Liver (tissue), 9 donors: ENCODE measurements around the gene SMIM35. TPM values are rescaled to one million over a fixed set of nuclear protein-coding genes. Genes with fewer than 3 reads are reported as not detected.

Experiments
- DNase-seq: peaks from one replicate; pipeline ENCODE4 v3.0.0-alpha.2; 2017; ENCODE audit warnings: low spot score
- H3K27ac ChIP-seq, 2 donors: one replicate each; pipeline ENCODE4 v1.7.0; 2013; ENCODE audit warnings: inconsistent platforms in 2 of 2, low read length in 2 of 2, control low read depth in 1 of 2, low read depth in 1 of 2, mild to moderate bottlenecking in 1 of 2
- H3K27me3 ChIP-seq, 4 donors: one replicate each; pipeline versions ENCODE4 v1.6.1 to v1.7.0; 2013; ENCODE audit warnings: low read length in 3 of 4, inconsistent platforms in 1 of 4, mild to moderate bottlenecking in 1 of 4, moderate library complexity in 1 of 4; ENCODE audit not compliant: control insufficient read depth in 4 of 4, insufficient read depth in 4 of 4
- H3K36me3 ChIP-seq, 4 donors: one replicate each; pipeline versions ENCODE4 v1.6.1 to v1.7.0; 2013; ENCODE audit warnings: low read length in 3 of 4, mild to moderate bottlenecking in 3 of 4, low read depth in 1 of 4, moderate library complexity in 1 of 4; ENCODE audit not compliant: control insufficient read depth in 4 of 4, insufficient read depth in 3 of 4
- H3K4me1 ChIP-seq, 4 donors: one replicate each; pipeline versions ENCODE4 v1.6.1 to v1.7.0; 2013; ENCODE audit warnings: low read length in 3 of 4, mild to moderate bottlenecking in 3 of 4, moderate library complexity in 1 of 4; ENCODE audit not compliant: control insufficient read depth in 4 of 4, insufficient read depth in 4 of 4
- H3K4me3 ChIP-seq, 3 donors: one replicate each; pipeline versions ENCODE4 v1.6.1 to v1.7.0; 2013; ENCODE audit warnings: low read length in 3 of 3, control low read depth in 1 of 3, low read depth in 1 of 3, mild to moderate bottlenecking in 1 of 3
- H3K9ac ChIP-seq, 2 donors: one replicate each; pipeline ENCODE4 v1.7.0; 2013; ENCODE audit warnings: low read length in 2 of 2, mild to moderate bottlenecking in 2 of 2, moderate library complexity in 2 of 2, control low read depth in 1 of 2, low read depth in 1 of 2
- H3K9me3 ChIP-seq, 4 donors: one replicate each; pipeline versions ENCODE4 v1.6.1 to v1.7.0; 2013; ENCODE audit warnings: low read length in 3 of 4; ENCODE audit not compliant: control insufficient read depth in 4 of 4
- EGR1 ChIP-seq, 2 donors: IDR thresholded peaks; 2 replicates each; pipeline ENCODE4 v1.6.1; 2016 to 2018; ENCODE audit warnings: antibody characterized with exemption in 2 of 2, low read depth in 2 of 2
- FOXA1 ChIP-seq: IDR thresholded peaks from 2 replicates; pipeline ENCODE4 v1.6.1; 2016; ENCODE audit warnings: antibody characterized with exemption
- FOXA2 ChIP-seq: IDR thresholded peaks from 2 replicates; pipeline ENCODE4 v1.6.1; 2016; ENCODE audit warnings: antibody characterized with exemption
- GABPA ChIP-seq, 2 donors: IDR thresholded peaks in 1 of 2; conservative IDR thresholded peaks in 1 of 2; 2 replicates each; pipeline ENCODE4 v1.6.1; 2016; ENCODE audit warnings: antibody characterized with exemption in 2 of 2, mild to moderate bottlenecking in 1 of 2, moderate library complexity in 1 of 2
- HNF4G ChIP-seq: IDR thresholded peaks from 2 replicates; pipeline ENCODE4 v1.6.1; 2016; ENCODE audit warnings: antibody characterized with exemption
- JUND ChIP-seq, 2 donors: IDR thresholded peaks; 2 replicates each; pipeline ENCODE4 v1.6.1; 2016; ENCODE audit warnings: antibody characterized with exemption in 2 of 2
- NR2F2 ChIP-seq: IDR thresholded peaks from 2 replicates; pipeline ENCODE4 v1.6.1; 2016; ENCODE audit warnings: antibody characterized with exemption
- RAD21 ChIP-seq, 2 donors: IDR thresholded peaks; 2 replicates each; pipeline ENCODE4 v1.6.1; 2016; ENCODE audit warnings: antibody characterized with exemption in 2 of 2, mild to moderate bottlenecking in 2 of 2
- RXRA ChIP-seq, 2 donors: IDR thresholded peaks; 2 replicates each; pipeline ENCODE4 v1.6.1; 2017 to 2018; ENCODE audit warnings: antibody characterized with exemption in 2 of 2, mild to moderate bottlenecking in 1 of 2
- SP1 ChIP-seq: IDR thresholded peaks from 2 replicates; pipeline ENCODE4 v1.6.1; 2018; ENCODE audit warnings: antibody characterized with exemption, mild to moderate bottlenecking
- TAF1 ChIP-seq: conservative IDR thresholded peaks from 2 replicates; pipeline ENCODE4 v1.6.1; 2016; ENCODE audit warnings: antibody characterized with exemption, mild to moderate bottlenecking
- WGBS: extraction: QIAGEN DNeasy Blood & Tissue Kit; methylation state at CpG from one replicate; pipeline ENCODE4 v1.1.7; 2013; 5-methylcytosine and 5-hydroxymethylcytosine counted together
- polyA plus RNA-seq, 2 donors: library from polyadenylated mRNA; stranded (reverse) in 1 of 2; unstranded in 1 of 2; fragments of 200-250 nt in 1 of 2; fragments of >200 nt in 1 of 2; fragmentation: Nextera tagmentation in 1 of 2; extraction: Ambion mirVana in 1 of 2; gene quantifications; one replicate each; pipeline versions ENCODE4 v1.2.1 to v1.2.3, GENCODE V29; 2013 to 2015
- total RNA-seq, 2 donors: library from RNA; depleted of rRNA; stranded (reverse); fragments of >200 nt; gene quantifications; one replicate each; pipeline ENCODE4 v1.2.3, GENCODE V29; 2014
- TF ChIP-seq, protein P1 (sequence below): IDR thresholded peaks from 2 replicates; pipeline ENCODE4 v1.6.1; 2016; ENCODE audit warnings: antibody characterized with exemption
- TF ChIP-seq, protein P2 (sequence below): IDR thresholded peaks from 2 replicates; pipeline ENCODE4 v1.6.1; 2016; ENCODE audit warnings: antibody characterized with exemption
- TF ChIP-seq, protein P3 (sequence below): IDR thresholded peaks from 2 replicates; pipeline ENCODE4 v1.6.1; 2016; ENCODE audit warnings: antibody characterized with exemption, mild to moderate bottlenecking
- TF ChIP-seq, protein P4 (sequence below): fragments of 150-350 bp; IDR thresholded peaks from 2 replicates; pipeline ENCODE4 v1.5.1; 2017; ENCODE audit warnings: improper control_type of control experiment, low read depth, low read length; ENCODE audit not compliant: missing input control
- donor health status: healthy.
- donor health status: healthy.
- donor health status: healthy.
- donor health status: healthy.
- donor health status: healthy.

Gene SMIM35
- total and polyA plus RNA-seq, 4 donors: 0.07 TPM; not detected in 3

DNA sequence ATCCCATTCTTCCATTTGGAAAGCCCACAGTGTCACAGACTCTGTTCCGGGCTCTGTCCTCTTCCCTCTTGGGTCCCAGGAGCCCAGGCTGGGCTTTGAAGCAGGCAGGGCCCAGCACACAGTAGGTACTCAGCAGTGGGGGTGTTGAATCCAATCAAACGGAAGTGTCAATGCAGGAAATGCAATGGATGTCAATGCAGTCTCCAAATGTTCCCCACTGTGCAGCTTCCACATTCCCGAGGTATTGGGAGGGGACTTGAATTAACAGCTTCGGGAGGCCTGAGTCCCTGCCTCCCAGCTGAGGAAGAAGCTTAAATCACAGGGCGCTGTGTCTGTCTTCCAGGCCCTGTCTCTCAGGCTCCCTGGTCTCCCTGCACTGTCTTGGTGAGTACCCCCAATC is 21.8 kb upstream of the SMIM35 start:
- no peak for DNase-seq
- no peaks in the 10 kb centered on the region for H3K9me3 ChIP-seq
- no peak overlapping the region for H3K27ac ChIP-seq
- H3K9ac ChIP-seq: no peak overlapping the region
- 81% methylated on average over 5 of the region's 5 CpGs for WGBS
- TF ChIP-seq FOXA2 (no peak), NR2F2 (no peak), GABPA (IDR thresholded peaks at IDR 0.05 in 1 of 2, conservative IDR thresholded peaks at IDR 0.05 in 1 of 2) (no peak), RAD21 (IDR thresholded peaks at IDR 0.05) (no peak), HNF4G (no peak), JUND (IDR thresholded peaks at IDR 0.05) (no peak), TAF1 (no peak), SP1 (no peak), RXRA (IDR thresholded peaks at IDR 0.05) (no peak), FOXA1 (no peak), EGR1 (IDR thresholded peaks at IDR 0.05; ENCODE audit: low read depth in 2 of 2) (no peak)
- TF ChIP-seq, protein P1, sequence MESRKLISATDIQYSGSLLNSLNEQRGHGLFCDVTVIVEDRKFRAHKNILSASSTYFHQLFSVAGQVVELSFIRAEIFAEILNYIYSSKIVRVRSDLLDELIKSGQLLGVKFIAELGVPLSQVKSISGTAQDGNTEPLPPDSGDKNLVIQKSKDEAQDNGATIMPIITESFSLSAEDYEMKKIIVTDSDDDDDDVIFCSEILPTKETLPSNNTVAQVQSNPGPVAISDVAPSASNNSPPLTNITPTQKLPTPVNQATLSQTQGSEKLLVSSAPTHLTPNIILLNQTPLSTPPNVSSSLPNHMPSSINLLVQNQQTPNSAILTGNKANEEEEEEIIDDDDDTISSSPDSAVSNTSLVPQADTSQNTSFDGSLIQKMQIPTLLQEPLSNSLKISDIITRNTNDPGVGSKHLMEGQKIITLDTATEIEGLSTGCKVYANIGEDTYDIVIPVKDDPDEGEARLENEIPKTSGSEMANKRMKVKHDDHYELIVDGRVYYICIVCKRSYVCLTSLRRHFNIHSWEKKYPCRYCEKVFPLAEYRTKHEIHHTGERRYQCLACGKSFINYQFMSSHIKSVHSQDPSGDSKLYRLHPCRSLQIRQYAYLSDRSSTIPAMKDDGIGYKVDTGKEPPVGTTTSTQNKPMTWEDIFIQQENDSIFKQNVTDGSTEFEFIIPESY: no peak
- TF ChIP-seq, protein P2, sequence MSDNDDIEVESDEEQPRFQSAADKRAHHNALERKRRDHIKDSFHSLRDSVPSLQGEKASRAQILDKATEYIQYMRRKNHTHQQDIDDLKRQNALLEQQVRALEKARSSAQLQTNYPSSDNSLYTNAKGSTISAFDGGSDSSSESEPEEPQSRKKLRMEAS: no peak
- TF ChIP-seq, protein P3, sequence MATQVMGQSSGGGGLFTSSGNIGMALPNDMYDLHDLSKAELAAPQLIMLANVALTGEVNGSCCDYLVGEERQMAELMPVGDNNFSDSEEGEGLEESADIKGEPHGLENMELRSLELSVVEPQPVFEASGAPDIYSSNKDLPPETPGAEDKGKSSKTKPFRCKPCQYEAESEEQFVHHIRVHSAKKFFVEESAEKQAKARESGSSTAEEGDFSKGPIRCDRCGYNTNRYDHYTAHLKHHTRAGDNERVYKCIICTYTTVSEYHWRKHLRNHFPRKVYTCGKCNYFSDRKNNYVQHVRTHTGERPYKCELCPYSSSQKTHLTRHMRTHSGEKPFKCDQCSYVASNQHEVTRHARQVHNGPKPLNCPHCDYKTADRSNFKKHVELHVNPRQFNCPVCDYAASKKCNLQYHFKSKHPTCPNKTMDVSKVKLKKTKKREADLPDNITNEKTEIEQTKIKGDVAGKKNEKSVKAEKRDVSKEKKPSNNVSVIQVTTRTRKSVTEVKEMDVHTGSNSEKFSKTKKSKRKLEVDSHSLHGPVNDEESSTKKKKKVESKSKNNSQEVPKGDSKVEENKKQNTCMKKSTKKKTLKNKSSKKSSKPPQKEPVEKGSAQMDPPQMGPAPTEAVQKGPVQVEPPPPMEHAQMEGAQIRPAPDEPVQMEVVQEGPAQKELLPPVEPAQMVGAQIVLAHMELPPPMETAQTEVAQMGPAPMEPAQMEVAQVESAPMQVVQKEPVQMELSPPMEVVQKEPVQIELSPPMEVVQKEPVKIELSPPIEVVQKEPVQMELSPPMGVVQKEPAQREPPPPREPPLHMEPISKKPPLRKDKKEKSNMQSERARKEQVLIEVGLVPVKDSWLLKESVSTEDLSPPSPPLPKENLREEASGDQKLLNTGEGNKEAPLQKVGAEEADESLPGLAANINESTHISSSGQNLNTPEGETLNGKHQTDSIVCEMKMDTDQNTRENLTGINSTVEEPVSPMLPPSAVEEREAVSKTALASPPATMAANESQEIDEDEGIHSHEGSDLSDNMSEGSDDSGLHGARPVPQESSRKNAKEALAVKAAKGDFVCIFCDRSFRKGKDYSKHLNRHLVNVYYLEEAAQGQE: no peak
- TF ChIP-seq, protein P4, sequence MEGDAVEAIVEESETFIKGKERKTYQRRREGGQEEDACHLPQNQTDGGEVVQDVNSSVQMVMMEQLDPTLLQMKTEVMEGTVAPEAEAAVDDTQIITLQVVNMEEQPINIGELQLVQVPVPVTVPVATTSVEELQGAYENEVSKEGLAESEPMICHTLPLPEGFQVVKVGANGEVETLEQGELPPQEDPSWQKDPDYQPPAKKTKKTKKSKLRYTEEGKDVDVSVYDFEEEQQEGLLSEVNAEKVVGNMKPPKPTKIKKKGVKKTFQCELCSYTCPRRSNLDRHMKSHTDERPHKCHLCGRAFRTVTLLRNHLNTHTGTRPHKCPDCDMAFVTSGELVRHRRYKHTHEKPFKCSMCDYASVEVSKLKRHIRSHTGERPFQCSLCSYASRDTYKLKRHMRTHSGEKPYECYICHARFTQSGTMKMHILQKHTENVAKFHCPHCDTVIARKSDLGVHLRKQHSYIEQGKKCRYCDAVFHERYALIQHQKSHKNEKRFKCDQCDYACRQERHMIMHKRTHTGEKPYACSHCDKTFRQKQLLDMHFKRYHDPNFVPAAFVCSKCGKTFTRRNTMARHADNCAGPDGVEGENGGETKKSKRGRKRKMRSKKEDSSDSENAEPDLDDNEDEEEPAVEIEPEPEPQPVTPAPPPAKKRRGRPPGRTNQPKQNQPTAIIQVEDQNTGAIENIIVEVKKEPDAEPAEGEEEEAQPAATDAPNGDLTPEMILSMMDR: no peak
- H3K36me3 ChIP-seq: no peaks in the 10 kb centered on the region
- H3K4me3 ChIP-seq: no peak overlapping the region
- no peaks in the 10 kb centered on the region for H3K4me1 ChIP-seq
- no peaks in the 10 kb centered on the region for H3K27me3 ChIP-seq

DNA sequence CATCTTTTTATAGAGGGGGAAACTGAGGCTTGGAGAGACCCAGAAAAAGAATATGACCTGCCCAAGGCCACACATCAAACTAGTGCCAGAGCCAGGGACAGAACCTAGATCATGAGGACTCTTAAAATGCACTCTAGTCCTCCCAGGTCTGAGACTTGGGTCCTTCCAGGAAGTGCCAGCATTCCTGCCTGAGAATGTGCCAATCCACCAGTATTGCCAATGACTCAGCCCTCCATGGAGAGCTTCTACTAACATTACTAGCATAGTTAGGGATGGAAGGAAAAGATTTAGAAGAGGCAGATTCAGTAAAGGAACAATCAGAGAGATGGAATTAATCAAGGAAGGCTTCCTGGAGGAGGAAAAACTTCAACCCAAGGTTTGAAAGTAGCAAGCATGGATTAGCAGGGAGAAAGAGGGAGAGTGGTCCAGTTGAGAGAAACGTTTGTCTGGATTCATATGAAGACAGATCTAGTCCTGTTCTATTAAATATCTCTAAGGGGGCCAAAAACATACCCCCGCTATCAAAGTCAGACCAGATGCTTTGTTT is 20.1 kb upstream of the SMIM35 start:
- no peak overlapping the region for H3K9ac ChIP-seq
- 76% methylated on average over 2 of the region's 2 CpGs for WGBS
- no peaks in the 10 kb centered on the region for H3K4me1 ChIP-seq
- H3K4me3 ChIP-seq: no peak overlapping the region
- H3K27me3 ChIP-seq: no peaks in the 10 kb centered on the region
- H3K36me3 ChIP-seq: no peaks in the 10 kb centered on the region
- no peaks in the 10 kb centered on the region for H3K9me3 ChIP-seq
- TF ChIP-seq, protein P3: no peak
- TF ChIP-seq, protein P2: no peak
- no peak overlapping the region for H3K27ac ChIP-seq
- DNase-seq: no peak
